T-helper 2 cell treated with Interferon-gamma antibody and Interleukin-4, amounts not matched to agents 5 μg/mL and 100 μg/mL, for 36 hours (primary cell): ENCODE results near the gene PCGF6.

ENCODE experiments used
- DNase-seq: peaks from one replicate; pipeline ENCODE4 v3.0.0; 2021; ENCODE audit warnings: low spot score
- H3K27ac Mint-ChIP-seq: one replicate; pipeline ENCODE4 v1.8.0; 2021; ENCODE audit warnings: mild to moderate bottlenecking, mixed read lengths
- H3K27me3 Mint-ChIP-seq: one replicate; pipeline ENCODE4 v1.8.0; 2021; ENCODE audit warnings: low read depth, mixed read lengths
- H3K36me3 Mint-ChIP-seq: one replicate; pipeline ENCODE4 v1.8.0; 2021; ENCODE audit warnings: low read depth, mixed read lengths
- H3K4me1 Mint-ChIP-seq: one replicate; pipeline ENCODE4 v1.8.0; 2021; ENCODE audit warnings: low read depth, mixed read lengths
- H3K4me3 Mint-ChIP-seq: one replicate; pipeline ENCODE4 v1.8.0; 2022; ENCODE audit warnings: mild to moderate bottlenecking, moderate library complexity, mixed read lengths
- H3K9me3 Mint-ChIP-seq: one replicate; pipeline ENCODE4 v1.8.0; 2021; ENCODE audit warnings: mixed read lengths

The PCGF6 gene

DNA sequence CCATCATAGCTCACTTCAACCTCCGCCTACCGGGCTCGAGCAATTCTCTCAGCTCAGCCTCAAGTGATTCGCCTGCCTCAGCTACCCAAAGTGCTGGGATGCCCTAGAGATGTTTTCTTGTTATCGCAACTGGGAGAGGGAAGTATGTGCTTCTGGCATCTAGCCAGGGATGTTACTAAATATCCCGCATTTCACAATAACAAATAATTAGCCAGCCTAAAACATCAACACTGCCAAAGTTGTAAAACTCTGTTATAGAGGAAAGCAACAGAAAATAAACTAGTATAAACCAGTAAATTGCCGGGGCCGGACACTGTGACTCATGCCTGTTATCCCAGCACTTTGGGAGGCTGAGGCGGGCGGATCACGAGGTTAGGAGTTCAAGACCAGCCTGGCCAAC, 66.8 kb downstream of the PCGF6 start:
- Mint-ChIP-seq H3K27me3 (peaks cover 44% of the 10 kb centered on the region), H3K4me3 (no peak overlapping the region), H3K9me3 (no peaks in the 10 kb centered on the region), H3K4me1 (no peaks in the 10 kb centered on the region), H3K27ac (no peak overlapping the region), H3K36me3 (no peaks in the 10 kb centered on the region)
- no peak for DNase-seq

DNA sequence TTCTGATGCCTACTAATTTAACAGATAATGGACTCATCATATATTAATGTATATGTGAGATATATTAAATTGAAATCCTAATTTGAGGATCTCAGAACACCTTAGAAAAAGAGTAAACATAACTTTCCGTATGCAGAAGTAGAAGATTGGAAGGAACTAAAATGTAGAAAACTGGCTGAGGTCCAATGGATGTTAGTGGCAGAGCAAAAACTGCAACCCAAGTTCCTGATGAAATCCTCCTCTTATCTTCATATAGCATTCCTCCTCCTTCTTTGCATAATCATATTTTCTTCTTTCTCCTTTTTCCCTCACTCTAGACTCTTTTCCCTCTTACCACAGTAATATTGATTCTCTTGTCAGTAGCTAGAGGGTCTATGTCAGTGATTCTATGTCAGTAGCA, 68.0 kb downstream of the PCGF6 start:
- Mint-ChIP-seq H3K27ac (no peak overlapping the region), H3K27me3 (peaks cover 50% of the 10 kb centered on the region), H3K4me3 (no peak overlapping the region), H3K36me3 (no peaks in the 10 kb centered on the region), H3K9me3 (no peaks in the 10 kb centered on the region), H3K4me1 (peaks cover 2% of the 10 kb centered on the region)
- no peak for DNase-seq

DNA sequence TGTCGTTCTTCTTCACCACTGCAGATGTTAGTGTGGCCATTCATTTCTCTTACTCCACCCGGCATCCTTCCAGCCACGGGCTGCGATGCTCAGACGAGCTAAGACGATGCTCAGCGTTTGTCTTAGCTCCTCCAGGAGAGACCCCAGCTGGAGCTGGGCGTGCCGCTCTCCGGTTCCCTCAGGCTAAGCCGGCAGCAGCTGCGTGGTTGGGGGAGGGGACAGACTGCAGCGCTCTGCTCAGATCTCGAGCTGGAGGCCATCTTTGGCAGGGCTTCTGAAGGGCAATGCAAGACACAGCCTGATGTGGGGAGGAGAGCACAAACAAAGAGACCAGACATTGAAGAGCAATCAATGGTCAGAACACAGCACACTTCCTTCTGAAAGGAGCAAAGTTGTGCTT, 69.2 kb downstream of the PCGF6 start:
- Mint-ChIP-seq H3K27me3 (peaks cover 55% of the 10 kb centered on the region), H3K27ac (no peak overlapping the region), H3K4me3 (no peak overlapping the region), H3K9me3 (no peaks in the 10 kb centered on the region), H3K4me1 (peaks cover 2% of the 10 kb centered on the region), H3K36me3 (no peaks in the 10 kb centered on the region)
- no peak for DNase-seq

DNA sequence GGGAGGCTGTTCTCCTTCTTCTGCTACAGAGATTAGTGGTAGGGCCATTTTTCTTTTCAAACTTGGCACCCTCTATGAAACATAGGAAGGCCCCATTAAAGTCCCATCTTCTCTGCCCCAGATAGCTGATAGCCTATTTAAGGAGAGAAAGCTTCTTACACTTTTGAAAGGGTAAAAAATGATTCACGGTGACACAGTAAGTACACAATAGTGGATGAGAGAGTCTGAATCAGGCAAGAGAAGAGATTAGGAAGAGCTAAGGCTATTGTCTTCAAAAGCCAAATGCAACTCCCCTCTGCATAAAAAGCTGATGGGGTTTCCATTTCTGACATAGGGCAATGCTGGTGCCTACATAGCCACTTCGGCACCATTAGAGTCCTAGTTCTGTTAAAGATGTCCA, 70.4 kb downstream of the PCGF6 start:
- Mint-ChIP-seq H3K36me3 (no peaks in the 10 kb centered on the region), H3K4me1 (peaks cover 2% of the 10 kb centered on the region), H3K27me3 (peaks cover 62% of the 10 kb centered on the region), H3K27ac (no peak overlapping the region), H3K4me3 (no peak overlapping the region), H3K9me3 (no peaks in the 10 kb centered on the region)
- no peak for DNase-seq

DNA sequence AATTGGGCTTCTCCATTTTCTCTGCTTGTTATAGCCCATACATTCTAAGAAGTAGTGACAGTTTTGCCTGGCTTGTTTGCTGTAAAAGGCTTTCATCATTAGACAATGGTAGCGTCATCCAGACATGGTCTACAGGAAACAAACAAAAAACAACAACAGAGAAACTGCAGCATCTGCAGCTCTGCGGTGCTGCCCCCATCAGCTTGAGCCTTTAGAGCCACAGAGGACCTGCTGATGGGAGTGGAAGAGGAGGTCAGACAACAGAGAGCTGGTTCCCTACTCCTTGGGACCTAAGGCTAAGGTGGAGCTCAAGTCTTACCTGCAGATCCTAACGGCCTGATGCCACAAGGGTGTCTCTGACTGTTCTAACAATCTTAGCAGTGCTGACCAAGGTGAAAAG, 70.9 kb downstream of the PCGF6 start:
- H3K4me1 Mint-ChIP-seq, result peaks cover 2% of the 10 kb centered on the region
- no peak overlapping the region for H3K27ac Mint-ChIP-seq
- no peaks in the 10 kb centered on the region for H3K36me3 Mint-ChIP-seq
- DNase-seq, result no peak
- no peak overlapping the region for H3K4me3 Mint-ChIP-seq
- H3K27me3 Mint-ChIP-seq, result peaks cover 67% of the 10 kb centered on the region
- no peaks in the 10 kb centered on the region for H3K9me3 Mint-ChIP-seq

DNA sequence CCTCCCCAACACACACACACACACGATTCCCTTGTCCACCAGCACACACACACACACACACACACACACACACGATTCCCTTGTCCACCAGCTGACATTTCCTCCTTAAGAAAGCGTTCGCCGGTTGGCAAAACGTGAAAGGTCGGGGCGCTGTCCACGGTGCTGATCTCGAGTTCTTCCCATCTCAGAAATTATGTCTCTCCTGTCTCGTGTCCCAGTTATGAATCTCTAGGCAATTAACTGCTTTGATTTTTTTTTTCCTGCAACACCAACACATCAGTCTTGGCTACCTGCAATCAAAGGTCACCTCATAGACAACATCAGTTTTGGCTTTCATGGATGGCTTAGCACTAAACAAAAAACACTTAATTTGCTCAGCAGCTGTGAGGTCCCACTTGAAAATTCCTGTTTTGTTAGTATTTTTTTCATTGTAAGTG, 72.1 kb downstream of the PCGF6 start:
- peak overlapping the region; percentile 16 for H3K27ac Mint-ChIP-seq
- no peaks in the 10 kb centered on the region for H3K36me3 Mint-ChIP-seq
- no peaks in the 10 kb centered on the region for H3K9me3 Mint-ChIP-seq
- H3K4me3 Mint-ChIP-seq, result peak overlapping the region; percentile 45
- H3K27me3 Mint-ChIP-seq, result peaks cover 66% of the 10 kb centered on the region
- DNase-seq, result peak; percentile 18
- peaks cover 2% of the 10 kb centered on the region for H3K4me1 Mint-ChIP-seq

DNA sequence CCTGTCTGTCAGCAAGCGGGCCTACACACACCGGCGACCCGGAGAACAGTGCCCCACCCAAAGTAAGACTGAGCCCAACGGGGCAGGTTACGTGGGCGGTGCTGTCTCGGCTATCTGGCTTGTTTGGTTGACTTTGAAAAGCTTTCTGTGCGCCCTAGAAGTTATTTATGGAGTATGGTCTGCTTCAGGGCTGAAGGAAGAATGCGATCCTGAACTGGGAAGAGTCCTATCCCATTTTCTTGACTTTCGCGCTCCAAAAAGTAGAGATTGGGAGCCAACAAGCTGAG, 72.5 kb downstream of the PCGF6 start:
- H3K4me3 Mint-ChIP-seq, result no peak overlapping the region

DNA sequence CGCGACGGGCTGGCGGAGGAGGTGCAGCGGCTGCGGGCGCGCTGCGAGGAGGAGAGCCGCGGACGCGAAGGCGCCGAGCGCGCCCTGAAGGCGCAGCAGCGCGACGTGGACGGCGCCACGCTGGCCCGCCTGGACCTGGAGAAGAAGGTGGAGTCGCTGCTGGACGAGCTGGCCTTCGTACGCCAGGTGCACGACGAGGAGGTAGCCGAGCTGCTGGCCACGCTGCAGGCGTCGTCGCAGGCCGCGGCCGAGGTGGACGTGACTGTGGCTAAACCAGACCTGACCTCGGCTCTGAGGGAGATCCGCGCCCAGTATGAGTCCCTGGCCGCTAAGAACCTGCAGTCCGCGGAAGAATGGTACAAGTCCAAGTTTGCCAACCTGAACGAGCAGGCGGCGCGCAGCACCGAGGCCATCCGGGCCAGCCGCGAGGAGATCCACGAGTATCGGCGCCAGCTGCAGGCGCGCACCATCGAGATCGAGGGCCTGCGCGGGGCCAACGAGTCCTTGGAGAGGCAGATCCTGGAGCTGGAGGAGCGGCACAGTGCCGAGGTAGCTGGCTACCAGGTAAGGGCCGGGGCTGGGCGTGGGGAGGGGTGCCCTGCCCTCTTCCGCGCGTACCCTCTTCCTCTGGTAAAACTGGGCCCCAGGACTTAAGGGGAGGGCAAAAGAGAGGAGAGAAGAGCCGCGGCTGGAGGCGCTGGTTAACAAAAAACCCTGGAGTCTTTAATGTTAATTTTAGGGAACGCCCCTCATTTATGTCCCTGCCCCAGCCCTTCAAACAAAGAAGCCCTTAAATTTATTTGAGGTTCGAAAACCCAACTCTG, 73.0 kb downstream of the PCGF6 start:
- no peak overlapping the region for H3K4me3 Mint-ChIP-seq
- no peak overlapping the region for H3K27ac Mint-ChIP-seq
- no peak for DNase-seq
- H3K36me3 Mint-ChIP-seq, result no peaks in the 10 kb centered on the region
- H3K9me3 Mint-ChIP-seq, result no peaks in the 10 kb centered on the region
- H3K27me3 Mint-ChIP-seq, result peaks cover 60% of the 10 kb centered on the region
- H3K4me1 Mint-ChIP-seq, result peaks cover 2% of the 10 kb centered on the region

More for the DNA sequence above, 72.5 kb downstream of the PCGF6 start:
- Mint-ChIP-seq H3K27me3 (peaks cover 65% of the 10 kb centered on the region), H3K9me3 (no peaks in the 10 kb centered on the region), H3K36me3 (no peaks in the 10 kb centered on the region), H3K4me1 (peaks cover 2% of the 10 kb centered on the region), H3K27ac (no peak overlapping the region)
- no peak for DNase-seq

DNA sequence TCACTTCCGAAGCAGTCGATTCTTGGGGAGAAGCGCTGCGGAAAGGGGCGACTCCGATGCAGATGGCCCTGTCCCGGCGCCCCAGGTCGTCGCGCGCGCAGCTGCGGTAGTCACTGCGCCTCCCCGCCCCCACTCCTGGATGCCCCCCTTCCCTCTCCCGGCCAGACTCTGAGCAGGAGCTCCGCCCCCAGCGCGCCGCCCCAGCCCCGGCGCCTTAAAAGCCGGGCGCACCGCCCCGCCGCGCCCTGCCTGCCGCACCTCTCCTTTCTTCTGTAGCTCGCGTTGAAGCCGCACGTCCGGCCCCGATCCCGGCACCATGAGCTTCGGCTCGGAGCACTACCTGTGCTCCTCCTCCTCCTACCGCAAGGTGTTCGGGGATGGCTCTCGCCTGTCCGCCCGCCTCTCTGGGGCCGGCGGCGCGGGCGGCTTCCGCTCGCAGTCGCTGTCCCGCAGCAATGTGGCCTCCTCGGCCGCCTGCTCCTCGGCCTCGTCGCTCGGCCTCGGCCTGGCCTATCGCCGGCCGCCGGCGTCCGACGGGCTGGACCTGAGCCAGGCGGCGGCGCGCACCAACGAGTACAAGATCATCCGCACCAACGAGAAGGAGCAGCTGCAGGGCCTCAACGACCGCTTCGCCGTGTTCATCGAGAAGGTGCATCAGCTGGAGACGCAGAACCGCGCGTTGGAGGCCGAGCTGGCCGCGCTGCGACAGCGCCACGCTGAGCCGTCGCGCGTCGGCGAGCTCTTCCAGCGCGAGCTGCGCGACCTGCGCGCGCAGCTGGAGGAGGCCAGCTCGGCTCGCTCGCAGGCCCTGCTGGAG, 73.8 kb downstream of the PCGF6 start, which contains the start of gene INA:
INA (plus strand) TSS at position 243 of the 817 bp plus-strand sequence; CDS start at position 317, 74 bp downstream.
- Mint-ChIP-seq H3K4me3 (peak within 1 kb of the TSS; percentile 50), H3K27me3 (peaks cover 54% of the 10 kb centered on the region), H3K4me1 (peaks cover 2% of the 10 kb centered on the region), H3K27ac (no peak within 1 kb of the TSS), H3K9me3 (no peaks in the 10 kb centered on the region), H3K36me3 (no peaks in the 10 kb centered on the region)
- DNase-seq, result peak; percentile 20

DNA sequence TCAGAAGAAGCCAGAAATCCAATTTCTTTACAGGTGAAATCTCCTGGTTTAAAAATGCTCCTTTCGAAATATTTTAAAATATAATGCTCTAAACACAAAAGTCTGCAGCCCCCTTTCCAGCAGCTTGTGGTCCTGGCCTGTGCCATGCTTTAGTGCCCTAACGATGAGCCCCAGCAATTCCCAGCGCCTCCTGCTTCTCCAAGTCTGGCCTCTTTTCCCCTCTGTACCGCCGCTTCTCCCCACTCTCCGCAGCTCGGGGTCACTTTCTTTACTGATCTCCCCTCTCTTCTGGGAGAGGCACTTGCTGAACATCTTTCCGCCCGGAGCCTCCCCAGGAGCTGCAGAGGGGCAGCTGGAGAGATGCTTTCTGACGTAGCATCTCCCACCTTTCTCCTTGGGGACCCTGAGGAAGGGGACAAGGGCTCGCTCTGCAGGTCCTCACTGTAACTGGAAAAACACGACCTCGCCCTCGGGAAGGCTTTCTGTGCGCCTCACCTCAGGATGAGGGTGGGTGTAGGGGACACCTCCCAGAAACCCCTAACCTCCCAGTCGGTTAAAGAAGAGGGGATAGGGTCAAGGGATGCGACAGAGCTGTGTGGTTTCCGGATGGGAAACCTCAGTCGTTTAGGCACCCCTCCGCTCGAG, 74.6 kb downstream of the PCGF6 start:
- H3K4me3 Mint-ChIP-seq, result peak overlapping the region; percentile 50
- no peaks in the 10 kb centered on the region for H3K9me3 Mint-ChIP-seq
- no peak overlapping the region for H3K27ac Mint-ChIP-seq
- H3K27me3 Mint-ChIP-seq, result peaks cover 49% of the 10 kb centered on the region
- H3K4me1 Mint-ChIP-seq, result peaks cover 2% of the 10 kb centered on the region
- DNase-seq, result no peak
- H3K36me3 Mint-ChIP-seq, result no peaks in the 10 kb centered on the region

DNA sequence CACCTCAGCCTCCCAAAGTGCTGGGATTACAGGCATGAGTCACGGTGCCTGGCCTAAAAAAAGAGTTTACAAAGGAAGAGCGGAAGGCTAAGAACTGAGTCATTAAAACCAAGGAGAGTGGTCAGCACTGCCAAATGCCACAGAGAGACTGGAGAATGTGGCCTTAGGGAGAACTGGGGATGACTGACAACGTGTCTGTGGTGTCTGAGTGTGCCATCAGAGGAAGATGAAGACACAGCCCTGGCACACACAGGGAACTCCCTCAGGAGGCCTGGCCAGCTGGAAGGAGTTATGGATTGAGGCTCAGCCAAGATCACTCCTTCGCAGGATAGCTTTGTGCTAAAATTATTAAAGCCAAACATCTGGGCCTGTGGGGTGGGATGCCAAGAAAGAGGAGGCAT, 77.9 kb downstream of the PCGF6 start:
- Mint-ChIP-seq H3K4me1 (no peaks in the 10 kb centered on the region), H3K36me3 (no peaks in the 10 kb centered on the region), H3K27ac (no peak overlapping the region), H3K27me3 (peaks cover 28% of the 10 kb centered on the region), H3K9me3 (no peaks in the 10 kb centered on the region), H3K4me3 (no peak overlapping the region)
- DNase-seq, result no peak

DNA sequence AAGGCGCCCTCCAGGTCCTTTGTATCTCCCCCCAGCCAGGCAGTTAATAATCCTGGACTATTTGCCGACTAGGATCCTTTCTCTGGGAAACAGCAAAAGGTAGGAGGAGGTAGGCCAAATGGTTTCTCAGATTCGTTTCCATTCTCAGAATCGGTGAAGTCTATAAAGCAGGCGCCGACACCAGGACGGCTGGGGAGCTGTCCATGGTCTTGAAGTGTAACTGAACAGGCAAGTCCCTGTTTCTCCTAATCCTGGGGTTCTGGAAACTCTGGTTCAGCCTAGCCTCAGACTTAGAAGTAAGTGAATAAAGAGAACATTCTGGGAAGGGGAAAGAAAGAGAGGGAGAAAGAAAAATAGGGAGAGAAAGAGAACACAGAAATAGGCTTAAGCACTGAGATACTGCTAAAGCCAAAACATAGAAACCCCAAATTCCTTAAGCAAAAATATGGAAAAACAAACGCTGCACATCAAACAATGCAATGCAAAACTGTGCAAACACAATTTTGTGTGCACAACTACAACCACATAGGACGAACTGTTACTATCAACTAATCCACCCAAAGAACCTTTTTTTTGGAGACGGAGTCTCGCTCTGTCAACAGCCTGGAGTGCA, 85.1 kb downstream of the PCGF6 start:
- Mint-ChIP-seq H3K27me3 (peaks cover 22% of the 10 kb centered on the region), H3K4me3 (no peak overlapping the region), H3K4me1 (no peaks in the 10 kb centered on the region), H3K36me3 (no peaks in the 10 kb centered on the region), H3K9me3 (no peaks in the 10 kb centered on the region), H3K27ac (no peak overlapping the region)
- peak; percentile 30 for DNase-seq

DNA sequence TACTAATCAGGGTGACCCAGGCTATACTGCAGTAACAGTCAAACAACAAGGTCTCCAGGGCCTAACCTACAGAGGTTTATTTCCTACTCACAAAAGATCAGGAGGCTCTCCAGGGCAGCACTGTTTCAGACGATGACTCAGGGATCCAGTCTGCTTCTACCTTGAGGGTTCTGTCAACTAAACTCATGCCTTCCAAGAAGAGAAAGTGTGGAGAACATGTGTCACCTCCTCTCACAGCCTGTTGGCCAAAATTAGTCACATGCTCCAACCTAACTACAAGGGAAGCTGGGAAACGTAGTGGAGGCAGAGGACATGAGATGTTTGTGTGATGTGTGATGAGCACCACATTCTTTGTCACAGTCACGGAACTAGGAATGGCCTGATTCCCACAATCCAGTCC, 88.7 kb downstream of the PCGF6 start:
- Mint-ChIP-seq H3K36me3 (no peaks in the 10 kb centered on the region), H3K4me3 (no peak overlapping the region), H3K9me3 (no peaks in the 10 kb centered on the region), H3K4me1 (no peaks in the 10 kb centered on the region), H3K27ac (no peak overlapping the region), H3K27me3 (peaks cover 17% of the 10 kb centered on the region)
- DNase-seq, result no peak

DNA sequence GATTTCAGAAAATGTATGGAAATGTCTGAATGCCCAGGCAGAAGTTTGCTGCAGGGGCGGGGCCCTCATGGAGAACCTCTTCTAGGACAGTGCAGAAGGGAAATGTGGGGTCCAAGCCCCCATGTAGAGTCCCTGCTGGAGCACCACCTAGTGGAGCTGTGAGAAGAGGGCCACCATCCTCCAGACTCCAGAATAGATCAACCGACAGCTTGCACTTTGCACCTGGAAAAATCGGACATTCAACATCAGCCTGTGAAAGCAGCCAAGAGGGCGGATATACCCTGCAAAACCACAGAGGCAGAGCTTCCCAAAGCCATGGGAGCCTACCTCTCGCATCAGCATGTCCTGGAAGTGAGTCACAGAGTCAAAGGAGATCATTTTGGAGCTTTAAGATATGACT, 91.0 kb downstream of the PCGF6 start:
- H3K4me3 Mint-ChIP-seq, result no peak overlapping the region
- H3K4me1 Mint-ChIP-seq, result peaks cover 4% of the 10 kb centered on the region
- H3K9me3 Mint-ChIP-seq, result no peaks in the 10 kb centered on the region
- peaks cover 4% of the 10 kb centered on the region for H3K27me3 Mint-ChIP-seq
- no peak overlapping the region for H3K27ac Mint-ChIP-seq
- DNase-seq, result no peak
- H3K36me3 Mint-ChIP-seq, result no peaks in the 10 kb centered on the region
